Measurements from ENCODE around the gene EDN1. TPM values are rescaled to one million over a fixed set of nuclear protein-coding genes. Genes with fewer than 3 reads are reported as not detected.

The EDN1 gene
- total and polyA plus RNA-seq, 2 of the 4 experiments (the other 2 are of a cell fraction) = 5.6 to 9.0 TPM

DNA sequence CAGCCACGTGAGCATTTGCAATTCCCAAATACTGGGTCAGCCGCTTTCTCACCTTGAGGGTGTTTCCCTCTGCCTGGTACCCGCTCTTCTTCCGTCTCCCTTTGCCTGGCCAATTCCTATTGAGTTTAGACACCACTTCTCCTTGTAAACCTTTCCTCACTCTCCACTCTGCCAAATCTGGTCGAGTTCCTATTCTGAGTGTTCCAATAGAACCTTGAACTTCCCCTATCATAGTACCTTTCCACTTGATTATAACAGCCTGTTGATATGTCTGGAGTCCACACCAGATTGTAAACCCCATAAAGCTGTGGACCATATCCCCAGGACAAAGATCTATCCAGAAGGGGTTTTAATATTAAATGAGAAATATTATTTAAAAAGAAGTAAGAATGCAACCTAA lies 36.0 kb upstream of the EDN1 start:
- ChIA-PET POLR2A (ENCODE audit: unreplicated experiment) (no interaction called here), CTCF (no interaction called here)
- 0% methylated on average over 1 of the region's 5 CpGs; no CpG with 5 or more reads in 1 of the 2 experiments for WGBS, 2 experiments (ENCODE audit: extremely low coverage in 2 of 2, insufficient read length in 1 of 2)
- Histone ChIP-seq H3K14ac (replicated peaks; ENCODE audit: low read depth, low read length) (no peak overlapping the region), H4K5ac (ENCODE audit: low read depth, low read length) (no peak overlapping the region), H4K91ac (ENCODE audit: insufficient read depth, low read depth, low read length) (no peak overlapping the region), H3K4me3 (ENCODE audit: insufficient read depth, low read depth, low read length) (no peak overlapping the region), H3K56ac (ENCODE audit: extremely low read depth, insufficient read depth, low read length) (no peak overlapping the region), H2BK15ac (ENCODE audit: low read depth, low read length) (no peak overlapping the region), H2AK5ac (ENCODE audit: low read depth, low read length) (no peak overlapping the region), H3K23ac (ENCODE audit: low read depth, low read length) (no peak overlapping the region), H2AFZ (replicated peaks; ENCODE audit: low read length, poor library complexity) (no peak overlapping the region), H3K9me1 (ENCODE audit: insufficient read depth, low read length) (no peaks in the 10 kb centered on the region), H2BK120ac (ENCODE audit: low read depth, low read length) (no peak overlapping the region), H3K18ac (ENCODE audit: low read depth, low read length) (no peak overlapping the region), H3K36me3 (ENCODE audit: control insufficient read depth, insufficient read depth, low read length) (no peaks in the 10 kb centered on the region), H4K20me1 (ENCODE audit: insufficient read depth, low read length) (no peaks in the 10 kb centered on the region), H3K27me3 (ENCODE audit: control insufficient read depth, insufficient read depth, low read length) (no peaks in the 10 kb centered on the region), H3K4me2 (ENCODE audit: low read depth, low read length) (no peak overlapping the region), H2AK9ac (replicated peaks; ENCODE audit: low read depth, low read length, poor library complexity) (no peak overlapping the region), H3K9me3 (ENCODE audit: control insufficient read depth, insufficient read depth, low read length) (no peaks in the 10 kb centered on the region), H2BK5ac (ENCODE audit: low read depth, low read length, poor library complexity, severe bottlenecking) (no peak overlapping the region), H3K4me1 (ENCODE audit: control insufficient read depth, insufficient read depth, low read length) (no peaks in the 10 kb centered on the region), H4K8ac (ENCODE audit: low read depth in 2 of 2, low read length in 2 of 2) (no peak overlapping the region), H3K27ac (ENCODE audit: insufficient read depth, low read length) (no peak overlapping the region), H3K9ac (ENCODE audit: low read depth, low read length) (no peak overlapping the region), H3K4ac (ENCODE audit: low read depth, low read length) (no peak overlapping the region), H2BK20ac (ENCODE audit: low read depth, low read length) (no peak overlapping the region), H3K79me1 (ENCODE audit: low read depth in 1 of 2, low read length in 2 of 2) (no peaks in the 10 kb centered on the region)
- in situ Hi-C loops (cut with MboI; ENCODE audit: low sequenced_read_pairs) (no loop called here), dilution Hi-C loops (cut with HindIII; ENCODE audit: low sequenced_read_pairs, unreplicated experiment) (no loop called here), intact Hi-C loops (cut with micrococcal nuclease) (no loop called here)
- TF ChIP-seq, protein P1, sequence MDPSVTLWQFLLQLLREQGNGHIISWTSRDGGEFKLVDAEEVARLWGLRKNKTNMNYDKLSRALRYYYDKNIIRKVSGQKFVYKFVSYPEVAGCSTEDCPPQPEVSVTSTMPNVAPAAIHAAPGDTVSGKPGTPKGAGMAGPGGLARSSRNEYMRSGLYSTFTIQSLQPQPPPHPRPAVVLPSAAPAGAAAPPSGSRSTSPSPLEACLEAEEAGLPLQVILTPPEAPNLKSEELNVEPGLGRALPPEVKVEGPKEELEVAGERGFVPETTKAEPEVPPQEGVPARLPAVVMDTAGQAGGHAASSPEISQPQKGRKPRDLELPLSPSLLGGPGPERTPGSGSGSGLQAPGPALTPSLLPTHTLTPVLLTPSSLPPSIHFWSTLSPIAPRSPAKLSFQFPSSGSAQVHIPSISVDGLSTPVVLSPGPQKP (IDR thresholded peaks at IDR 0.05; ENCODE audit: borderline replicate concordance, low read depth, low read length) = no peak
- TF ChIP-seq MAFK (IDR thresholded peaks at IDR 0.05; ENCODE audit: low read depth, low read length) = no peak
- no peak for TF ChIP-seq MAZ (IDR thresholded peaks at IDR 0.05; ENCODE audit: borderline replicate concordance, low read depth, low read length)
- TF ChIP-seq POLR2A (IDR thresholded peaks at IDR 0.05; ENCODE audit: low read depth, low read length) = no peak
- TF ChIP-seq BHLHE40 (IDR thresholded peaks at IDR 0.05; ENCODE audit: low read depth, low read length) = no peak
- no peak for TF ChIP-seq FOS (IDR thresholded peaks at IDR 0.05; ENCODE audit: low read depth, low read length)
- TF ChIP-seq RCOR1 (IDR thresholded peaks at IDR 0.05; ENCODE audit: insufficient replicate concordance, low read length) = no peak
- TF ChIP-seq, protein P2, sequence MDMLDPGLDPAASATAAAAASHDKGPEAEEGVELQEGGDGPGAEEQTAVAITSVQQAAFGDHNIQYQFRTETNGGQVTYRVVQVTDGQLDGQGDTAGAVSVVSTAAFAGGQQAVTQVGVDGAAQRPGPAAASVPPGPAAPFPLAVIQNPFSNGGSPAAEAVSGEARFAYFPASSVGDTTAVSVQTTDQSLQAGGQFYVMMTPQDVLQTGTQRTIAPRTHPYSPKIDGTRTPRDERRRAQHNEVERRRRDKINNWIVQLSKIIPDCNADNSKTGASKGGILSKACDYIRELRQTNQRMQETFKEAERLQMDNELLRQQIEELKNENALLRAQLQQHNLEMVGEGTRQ (IDR thresholded peaks at IDR 0.05; ENCODE audit: low read depth, low read length) = no peak
- no peak for TF ChIP-seq CHD1 (IDR thresholded peaks at IDR 0.05; ENCODE audit: low read depth, low read length)
- no peak for TF ChIP-seq CEBPB (IDR thresholded peaks at IDR 0.05; ENCODE audit: low read depth, low read length)
- TF ChIP-seq NFE2L2 (IDR thresholded peaks at IDR 0.05; ENCODE audit: low read depth, low read length) = no peak
- no peak for TF ChIP-seq MXI1 (IDR thresholded peaks at IDR 0.05; ENCODE audit: borderline replicate concordance, low read depth, low read length)
- TF ChIP-seq, protein P3, sequence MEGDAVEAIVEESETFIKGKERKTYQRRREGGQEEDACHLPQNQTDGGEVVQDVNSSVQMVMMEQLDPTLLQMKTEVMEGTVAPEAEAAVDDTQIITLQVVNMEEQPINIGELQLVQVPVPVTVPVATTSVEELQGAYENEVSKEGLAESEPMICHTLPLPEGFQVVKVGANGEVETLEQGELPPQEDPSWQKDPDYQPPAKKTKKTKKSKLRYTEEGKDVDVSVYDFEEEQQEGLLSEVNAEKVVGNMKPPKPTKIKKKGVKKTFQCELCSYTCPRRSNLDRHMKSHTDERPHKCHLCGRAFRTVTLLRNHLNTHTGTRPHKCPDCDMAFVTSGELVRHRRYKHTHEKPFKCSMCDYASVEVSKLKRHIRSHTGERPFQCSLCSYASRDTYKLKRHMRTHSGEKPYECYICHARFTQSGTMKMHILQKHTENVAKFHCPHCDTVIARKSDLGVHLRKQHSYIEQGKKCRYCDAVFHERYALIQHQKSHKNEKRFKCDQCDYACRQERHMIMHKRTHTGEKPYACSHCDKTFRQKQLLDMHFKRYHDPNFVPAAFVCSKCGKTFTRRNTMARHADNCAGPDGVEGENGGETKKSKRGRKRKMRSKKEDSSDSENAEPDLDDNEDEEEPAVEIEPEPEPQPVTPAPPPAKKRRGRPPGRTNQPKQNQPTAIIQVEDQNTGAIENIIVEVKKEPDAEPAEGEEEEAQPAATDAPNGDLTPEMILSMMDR (conservative IDR thresholded peaks at IDR 0.05; ENCODE audit: low read depth, low read length) = no peak
- no peak for TF ChIP-seq RAD21 (IDR thresholded peaks at IDR 0.05; ENCODE audit: low read length)
- TF ChIP-seq RFX5 (IDR thresholded peaks at IDR 0.05; ENCODE audit: low read depth, low read length) = no peak
- TF ChIP-seq SMC3 (IDR thresholded peaks at IDR 0.05; ENCODE audit: low read depth, low read length) = no peak
- DNase-seq (no peak), ATAC-seq (ENCODE audit: low read depth) (no peak)
- no TSS peak for BruUV-seq (replicated peaks)

Data from IMR-90 (cell line).